Fibroblast of upper back skin (primary cell): ENCODE results near the gene ITLN1.

Source experiments
- DNase-seq: peaks from one replicate; pipeline ENCODE4 v3.0.0-alpha.2; 2013

Gene ITLN1

GRCh38 chr1:160853754-160854153 is 31.2 kb downstream of the ITLN1 start:
- no peak for DNase-seq

GRCh38 chr1:160853014-160853413 is 32.0 kb downstream of the ITLN1 start:
- DNase-seq = no peak

- no peak for DNase-seq
Measured at GRCh38 chr1:160850993-160851392, 34.0 kb downstream of the ITLN1 start.

GRCh38 chr1:160850541-160850940 is 34.4 kb downstream of the ITLN1 start:
- no peak for DNase-seq

- DNase-seq = no peak
Measured at GRCh38 chr1:160846281-160846680, 38.7 kb downstream of the ITLN1 start.

GRCh38 chr1:160844447-160845232 is 40.3 kb downstream of the ITLN1 start:
- DNase-seq = no peak

GRCh38 chr1:160841079-160841478 is 43.9 kb downstream of the ITLN1 start:
- no peak for DNase-seq

- DNase-seq = no peak
Measured at GRCh38 chr1:160839746-160840145, 45.2 kb downstream of the ITLN1 start.

GRCh38 chr1:160838888-160839287 is 46.1 kb downstream of the ITLN1 start:
- DNase-seq = no peak

- DNase-seq = no peak
Measured at GRCh38 chr1:160837558-160838205, 47.3 kb downstream of the ITLN1 start.

- DNase-seq = no peak
Measured at GRCh38 chr1:160836981-160837557, 47.9 kb downstream of the ITLN1 start.

GRCh38 chr1:160836561-160836960 is 48.4 kb downstream of the ITLN1 start:
- DNase-seq = no peak

GRCh38 chr1:160835751-160836150 is 49.2 kb downstream of the ITLN1 start:
- no peak for DNase-seq

GRCh38 chr1:160834945-160835565 is 49.9 kb downstream of the ITLN1 start:
- peak; percentile 3 for DNase-seq

- DNase-seq = peak; percentile 11
Measured at GRCh38 chr1:160830321-160831153, 54.4 kb downstream of the ITLN1 start.

- no peak for DNase-seq
Measured at GRCh38 chr1:160829766-160830165, 55.2 kb downstream of the ITLN1 start.

GRCh38 chr1:160827418-160827817 is 57.6 kb downstream of the ITLN1 start:
- DNase-seq = no peak

GRCh38 chr1:160826546-160826945 is 58.4 kb downstream of the ITLN1 start:
- DNase-seq = peak; percentile 1
